GM19372 (cell line): ENCODE data around the gene C19orf85.
"Not testable (repeated sequence)": the region's sequence is repeated elsewhere in the genome, so short reads cannot be mapped to it uniquely, and the experiment has no call there.

Experiments used
- ATAC-seq: cut with Tn5 transposase; IDR thresholded peaks from one replicate; pipeline ENCODE4 v1.9.1; 2021; ENCODE audit warnings: mild to moderate bottlenecking, low read depth, moderate library complexity; ENCODE audit not compliant: unreplicated experiment

C19orf85 gene

GRCh38 chr19:55443824-55444480 is 20.6 kb downstream of the C19orf85 start:
- no peak for ATAC-seq

DNA sequence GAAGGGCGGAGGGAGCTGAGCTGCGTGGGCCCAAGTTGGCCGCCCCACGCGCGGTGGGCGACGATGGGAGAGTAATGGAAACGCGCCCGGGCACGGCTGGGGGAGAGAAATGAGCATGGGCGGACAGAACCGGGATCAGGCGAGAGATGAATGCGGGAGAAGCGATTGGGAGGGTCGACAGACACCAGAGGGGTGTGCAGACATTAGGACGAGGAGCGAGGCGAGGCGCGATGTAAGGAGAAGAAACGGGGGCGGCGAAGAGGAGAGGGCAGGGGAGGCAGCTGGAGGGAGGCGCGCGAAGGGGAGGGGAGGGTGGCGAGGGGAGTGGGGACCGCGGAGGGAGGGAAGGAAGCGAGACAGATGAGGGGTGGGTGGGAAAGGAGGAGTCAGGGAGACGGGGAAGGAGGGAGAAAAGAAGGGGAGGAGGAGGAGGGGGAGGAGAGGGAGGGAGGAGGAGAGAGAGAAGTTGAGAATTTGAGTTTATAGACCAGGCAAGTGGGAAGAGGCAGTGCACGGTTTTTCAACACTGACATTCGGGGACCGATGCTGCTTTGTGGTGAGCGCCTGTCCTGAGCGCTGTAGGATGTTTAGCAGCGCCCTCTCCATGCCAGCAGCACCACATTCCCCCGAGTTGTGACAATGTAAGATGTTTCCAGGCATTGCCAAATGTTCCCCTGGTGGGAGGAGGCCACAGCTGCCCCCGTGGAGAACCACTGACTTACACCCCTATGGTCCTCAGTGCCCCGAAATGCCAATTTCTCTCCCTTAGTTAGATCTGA is 21.3 kb downstream of the C19orf85 start, which contains the start of gene SHISA7:
TSS of gene SHISA7 (minus strand) at position 256 of the 779 bp plus-strand sequence. CDS start 437 bp downstream, outside the sequence.
- no peak for ATAC-seq

DNA sequence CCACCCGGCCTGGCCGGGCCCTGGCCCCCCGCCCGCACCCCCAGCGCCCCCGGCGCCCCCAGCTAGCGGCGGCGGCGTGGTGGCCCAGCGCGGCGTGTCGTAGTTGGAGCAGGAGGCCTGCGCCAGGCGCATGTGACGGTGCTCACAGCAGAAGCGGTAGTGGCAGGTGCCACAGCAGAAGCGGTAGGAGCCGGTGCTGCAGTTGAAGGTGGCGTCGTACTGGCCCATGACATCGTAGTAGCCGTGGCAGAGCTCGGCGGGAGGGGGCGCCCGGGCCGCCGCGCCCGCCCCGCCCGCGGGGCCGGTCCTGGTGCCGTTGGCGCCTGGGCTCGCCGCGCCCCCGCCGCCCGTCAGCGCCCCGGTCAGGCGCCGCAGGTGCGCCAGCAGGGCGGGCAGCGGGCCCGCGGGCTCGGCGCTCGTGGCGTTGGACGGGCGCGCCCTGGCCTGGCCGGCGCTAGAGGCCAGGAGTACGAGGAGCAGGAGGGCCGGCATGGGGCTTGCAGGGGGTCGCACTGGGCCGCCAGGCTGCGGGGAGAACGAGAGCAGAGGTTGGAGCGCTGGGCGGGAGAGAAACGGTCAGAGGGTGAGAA is 22.1 kb downstream of the C19orf85 start:
- no peak for ATAC-seq

DNA sequence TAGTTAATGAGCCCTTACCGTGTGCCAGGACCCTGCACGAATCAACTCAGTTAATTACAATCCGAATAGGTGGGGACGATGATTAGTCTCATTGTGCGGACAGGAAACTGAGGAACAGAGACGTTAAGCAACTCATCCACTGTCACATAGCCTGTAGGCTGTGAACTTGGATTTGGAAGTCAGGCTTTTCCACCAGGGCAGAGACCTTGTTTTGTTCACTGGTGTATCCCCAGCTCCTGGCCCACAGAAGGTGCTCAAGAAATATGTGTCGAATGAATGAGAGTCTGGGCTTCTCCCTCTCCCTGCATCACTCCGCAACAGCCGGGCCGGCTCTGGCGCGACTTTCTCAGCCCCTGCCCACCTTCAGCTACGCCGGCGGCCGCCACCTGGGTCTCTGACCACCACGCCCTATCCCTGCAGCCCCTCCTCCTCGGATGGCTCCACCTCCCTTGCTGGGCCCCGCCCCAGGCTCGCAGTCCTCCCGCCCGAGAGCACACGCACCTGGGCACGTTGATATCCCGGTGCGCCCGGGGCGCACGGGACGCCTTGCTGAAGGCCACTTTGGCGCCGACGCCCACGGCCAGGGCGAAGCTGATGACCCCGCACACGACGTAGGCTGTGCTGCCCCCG is 22.7 kb downstream of the C19orf85 start:
- ATAC-seq = no peak

DNA sequence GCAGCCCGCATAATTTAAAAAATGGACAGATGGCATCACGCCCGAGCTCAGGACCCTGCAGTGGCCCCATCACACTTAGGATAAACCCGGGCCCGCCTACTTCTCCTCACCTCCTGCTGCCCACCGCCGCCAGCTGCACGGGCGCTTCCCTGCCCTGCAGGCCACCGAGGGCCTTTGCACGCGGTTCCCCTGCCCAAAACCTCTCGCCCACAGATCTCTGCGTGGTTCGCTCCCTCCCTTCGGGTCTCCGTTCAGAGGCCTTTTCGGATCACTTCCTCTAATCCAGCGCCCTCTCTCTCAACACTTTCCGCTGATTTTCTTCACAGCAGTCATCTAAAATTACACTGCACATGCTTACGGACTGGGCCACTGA is 23.2 kb downstream of the C19orf85 start:
- no peak for ATAC-seq

- no peak for ATAC-seq
These were observed 24.0 kb downstream of the C19orf85 start for GRCh38 chr19:55440411-55441105.

DNA sequence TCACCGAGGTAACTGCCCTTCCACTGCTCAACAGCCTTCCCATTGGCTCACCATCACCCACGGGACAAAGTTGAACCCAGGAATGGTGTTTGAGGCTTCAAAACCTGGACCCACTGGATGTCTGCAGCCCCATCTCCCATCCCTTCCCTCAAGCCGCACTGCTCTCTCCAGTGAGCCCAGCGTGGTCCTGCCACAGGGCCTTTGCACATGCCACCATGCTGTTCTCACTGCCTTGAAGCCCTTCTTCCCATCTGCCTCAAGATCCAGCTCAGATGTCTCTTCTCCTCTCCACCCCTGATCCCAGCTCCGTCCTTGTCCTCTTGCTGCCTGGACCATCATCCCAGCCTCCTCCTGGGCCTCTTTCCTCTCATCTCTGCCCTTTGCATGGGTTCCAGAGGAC is 25.5 kb downstream of the C19orf85 start:
- no peak for ATAC-seq

DNA sequence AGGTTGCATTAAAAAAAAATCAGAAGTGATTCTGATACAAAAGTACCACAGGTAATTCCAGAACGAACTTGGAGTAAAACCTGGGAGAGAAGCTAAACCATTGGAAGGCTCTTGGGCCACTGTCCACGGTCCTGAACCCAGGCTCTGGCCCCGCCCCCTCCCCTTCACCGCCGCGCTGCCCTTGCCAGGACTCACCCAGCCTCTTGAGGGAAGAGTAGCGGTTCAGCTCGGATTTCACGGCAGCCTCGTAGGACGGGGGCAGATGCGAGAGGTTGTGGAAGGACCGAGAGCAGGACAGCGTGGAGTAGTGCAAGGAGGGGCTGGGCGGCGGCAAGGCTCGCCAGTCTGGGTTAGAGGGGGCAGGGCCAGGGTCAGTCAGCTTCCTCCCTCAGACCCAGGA is 27.1 kb downstream of the C19orf85 start:
- no peak for ATAC-seq

- ATAC-seq = no peak
These were observed 27.7 kb downstream of the C19orf85 start for GRCh38 chr19:55436847-55437246.

DNA sequence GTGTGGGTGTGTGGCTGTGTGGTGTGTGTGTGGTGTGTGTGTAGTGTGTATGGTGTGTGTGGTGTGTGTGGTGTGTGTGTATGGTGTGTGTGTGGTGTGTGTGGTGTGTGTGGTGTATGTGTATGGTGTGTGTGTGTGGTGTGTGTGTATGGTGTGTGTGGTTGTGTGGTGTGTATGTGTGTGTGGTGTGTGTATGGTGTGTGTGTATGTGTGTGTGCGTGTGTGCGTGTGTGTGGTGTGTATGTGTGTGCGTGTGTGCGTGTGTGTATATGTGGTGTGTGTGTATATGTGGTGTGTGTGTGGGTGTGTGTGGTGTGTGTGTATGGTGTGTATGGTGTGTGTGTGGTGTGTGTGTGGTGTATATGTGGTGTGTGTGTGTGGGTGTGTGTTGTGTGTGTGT is 29.5 kb downstream of the C19orf85 start:
- ATAC-seq = no peak

- ATAC-seq = no peak
These were observed 30.1 kb downstream of the C19orf85 start for GRCh38 chr19:55434356-55434919.

- no peak for ATAC-seq
These were observed 31.3 kb downstream of the C19orf85 start for GRCh38 chr19:55433292-55433691.

DNA sequence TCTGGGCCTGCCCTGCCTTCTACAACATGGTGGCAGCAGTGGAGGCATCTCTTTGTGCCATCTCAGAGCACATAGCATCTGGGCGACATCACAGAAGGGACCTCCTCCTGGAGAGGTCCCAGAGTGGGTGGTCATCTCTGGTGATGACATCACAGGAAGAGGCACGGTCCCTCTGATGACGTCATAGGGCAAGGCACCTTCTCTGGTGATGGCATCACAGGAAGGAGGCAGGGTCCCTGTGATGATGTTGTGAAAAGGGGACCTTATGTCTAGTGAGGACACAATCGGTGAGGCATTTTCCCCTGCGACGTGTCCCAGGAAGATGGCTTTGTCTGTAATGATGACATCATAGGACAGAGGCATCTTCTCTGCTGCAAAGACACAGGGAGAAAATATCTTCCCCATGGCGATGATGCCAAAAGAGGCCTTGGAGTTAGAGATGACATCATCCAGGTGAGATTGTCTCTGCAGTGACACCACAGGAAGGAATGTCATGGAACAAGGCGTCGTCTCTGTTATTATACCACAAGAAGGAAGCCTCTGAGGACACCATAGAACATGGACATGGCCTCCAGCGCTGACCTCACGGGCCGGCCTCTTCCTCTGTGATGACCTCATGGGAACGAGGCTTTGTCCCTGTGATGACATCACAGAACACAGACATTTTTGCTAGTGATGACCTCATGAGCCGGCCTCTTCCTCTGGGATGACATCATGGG is 32.2 kb downstream of the C19orf85 start:
- ATAC-seq = no peak

- no peak for ATAC-seq
These were observed 33.4 kb downstream of the C19orf85 start for GRCh38 chr19:55431183-55431582.

DNA sequence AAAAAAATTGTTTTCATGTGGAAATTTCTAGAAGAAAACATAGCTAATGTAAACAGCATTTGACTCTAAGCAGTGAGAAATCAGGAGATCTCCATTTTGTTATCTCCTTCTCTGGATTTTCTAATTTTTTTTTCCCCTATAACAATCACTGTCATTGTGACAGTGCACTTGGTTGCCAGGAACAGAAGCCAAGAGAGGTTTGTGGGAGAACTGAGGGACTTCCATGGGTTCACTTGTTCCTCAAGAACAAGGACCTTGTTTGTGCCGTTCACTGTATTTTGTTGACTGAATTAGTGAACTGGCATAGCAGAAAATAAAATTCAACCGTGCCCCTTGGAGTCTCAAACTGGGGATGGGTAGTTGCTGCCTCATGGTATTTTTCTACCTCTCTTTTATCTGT is 38.5 kb downstream of the C19orf85 start:
- ATAC-seq = no peak

DNA sequence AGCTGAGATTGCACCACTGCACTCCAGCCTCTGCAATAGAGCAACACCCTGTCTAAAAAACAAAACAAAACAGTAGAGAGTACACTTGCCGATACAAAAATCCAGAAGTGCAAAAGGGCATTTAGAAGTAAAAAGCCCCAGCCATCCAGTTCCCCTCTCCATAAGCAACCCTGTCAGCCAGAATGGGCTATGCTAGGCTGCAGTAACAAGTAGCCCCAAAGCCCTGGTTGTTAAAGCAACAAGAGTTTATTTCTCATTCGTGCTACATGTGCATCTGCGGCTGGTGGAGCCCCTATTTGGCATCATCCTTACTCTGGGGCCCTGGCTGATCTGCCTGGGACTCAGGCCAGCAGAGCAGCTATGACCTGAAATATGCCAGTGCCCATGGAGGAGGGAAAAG is 40.0 kb downstream of the C19orf85 start:
- no peak for ATAC-seq

DNA sequence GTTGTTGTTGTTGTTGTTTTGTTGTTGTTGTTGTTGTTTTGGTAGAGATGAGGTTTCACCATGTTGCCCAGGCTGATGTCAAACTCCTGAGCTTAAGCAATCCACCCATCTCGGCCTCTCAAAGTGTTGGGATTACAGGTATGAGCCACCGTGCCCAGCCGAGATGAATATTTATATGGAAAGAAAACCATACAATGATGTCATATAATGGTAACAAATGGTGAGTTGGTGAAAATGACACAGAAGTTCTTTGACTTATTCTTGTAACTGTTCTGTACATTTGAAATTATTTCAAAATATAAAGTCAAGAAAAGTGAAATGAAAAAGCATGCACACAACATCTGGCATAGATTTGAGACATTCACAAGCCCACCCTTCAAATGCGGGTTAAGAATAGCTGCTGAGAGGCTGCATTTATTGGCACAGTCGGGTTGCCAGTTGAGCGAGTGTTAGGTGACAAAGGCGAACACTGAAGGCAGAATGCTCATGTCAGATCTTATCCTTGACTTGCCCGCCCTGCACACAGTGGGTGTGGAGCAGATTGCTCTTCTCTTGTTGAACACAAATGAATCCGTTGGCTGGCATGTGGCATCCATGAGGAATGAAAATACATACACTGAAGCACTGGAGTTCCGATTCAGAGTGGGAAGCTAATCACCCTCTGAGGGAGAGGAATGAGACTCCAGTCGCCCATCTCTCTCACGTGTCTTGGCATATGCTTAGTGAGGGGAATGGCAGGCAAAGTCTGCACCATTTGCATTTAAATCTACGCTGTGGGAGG is 41.1 kb downstream of the C19orf85 start:
- no peak for ATAC-seq

DNA sequence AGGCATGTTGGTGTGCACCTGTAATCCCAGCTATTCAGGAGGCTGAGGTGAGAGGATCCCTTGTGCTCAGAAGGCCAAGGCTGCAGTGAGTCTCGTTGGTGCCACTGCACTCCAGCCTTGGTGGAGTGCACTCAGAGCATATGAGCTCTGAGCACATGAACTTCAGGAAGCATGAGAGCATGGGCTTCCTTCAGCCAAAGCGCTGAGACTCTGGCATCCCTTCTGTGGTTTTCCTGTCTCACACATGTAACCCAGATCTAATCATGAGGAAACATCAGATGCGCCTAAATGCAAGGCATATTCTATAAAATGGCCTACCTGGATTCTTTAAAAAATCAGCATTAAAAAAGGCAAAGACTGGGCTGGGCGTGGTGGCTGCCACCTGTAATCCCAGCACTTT is 43.3 kb downstream of the C19orf85 start:
- not testable (repeated sequence) for ATAC-seq
